ENCODE measurements around the gene TAS2R30.

- TF ChIP-seq POLR2A (IDR thresholded peaks at IDR 0.05), result no peak
- TF ChIP-seq CTCF (IDR thresholded peaks at IDR 0.05), result no peak
These were observed 13.0 kb upstream of the TAS2R30 start for GRCh38 chr12:11147420-11147819.
